NCI-H146 treated with DMSO at 0.1 percent for 48 hours (cell line): ENCODE data around the gene RAB20.
"Not testable (repeated sequence)": the region's sequence is repeated elsewhere in the genome, so short reads cannot be mapped to it uniquely, and the experiment has no call there.

ENCODE experiments used
- DNase-seq: peaks from one replicate; lab custom pipeline; 2025; ENCODE audit not compliant: unreplicated experiment; lab: John Stamatoyannopoulos, UW

RAB20 gene

DNA sequence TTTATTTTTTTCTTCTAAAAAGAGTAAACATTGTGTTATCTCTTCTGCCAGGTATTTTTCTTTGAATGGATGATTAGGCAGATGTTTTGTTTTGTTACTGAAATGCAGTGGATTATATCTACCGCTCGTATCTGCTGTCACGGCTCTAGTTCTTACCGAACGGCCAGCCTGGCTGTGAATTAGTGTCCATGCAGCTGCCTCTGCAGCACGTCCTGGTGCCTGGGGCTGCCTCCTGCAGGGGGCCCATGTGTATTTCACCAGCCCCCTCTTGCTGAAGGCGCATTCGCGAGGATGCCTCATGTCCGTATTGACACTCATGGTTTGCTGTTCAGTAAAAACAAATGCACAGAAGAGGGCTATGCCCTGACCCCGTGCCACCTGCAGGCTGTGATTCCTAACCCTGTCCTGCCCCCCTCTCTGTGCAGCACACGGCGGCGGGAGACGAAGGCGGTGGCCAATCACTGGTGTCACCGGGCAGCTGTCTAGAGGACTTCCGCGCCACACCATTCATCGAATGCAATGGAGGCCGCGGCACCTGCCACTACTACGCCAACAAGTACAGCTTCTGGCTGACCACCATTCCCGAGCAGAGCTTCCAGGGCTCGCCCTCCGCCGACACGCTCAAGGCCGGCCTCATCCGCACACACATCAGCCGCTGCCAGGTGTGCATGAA, 49.9 kb downstream of the RAB20 start:
- no peak for DNase-seq

DNA sequence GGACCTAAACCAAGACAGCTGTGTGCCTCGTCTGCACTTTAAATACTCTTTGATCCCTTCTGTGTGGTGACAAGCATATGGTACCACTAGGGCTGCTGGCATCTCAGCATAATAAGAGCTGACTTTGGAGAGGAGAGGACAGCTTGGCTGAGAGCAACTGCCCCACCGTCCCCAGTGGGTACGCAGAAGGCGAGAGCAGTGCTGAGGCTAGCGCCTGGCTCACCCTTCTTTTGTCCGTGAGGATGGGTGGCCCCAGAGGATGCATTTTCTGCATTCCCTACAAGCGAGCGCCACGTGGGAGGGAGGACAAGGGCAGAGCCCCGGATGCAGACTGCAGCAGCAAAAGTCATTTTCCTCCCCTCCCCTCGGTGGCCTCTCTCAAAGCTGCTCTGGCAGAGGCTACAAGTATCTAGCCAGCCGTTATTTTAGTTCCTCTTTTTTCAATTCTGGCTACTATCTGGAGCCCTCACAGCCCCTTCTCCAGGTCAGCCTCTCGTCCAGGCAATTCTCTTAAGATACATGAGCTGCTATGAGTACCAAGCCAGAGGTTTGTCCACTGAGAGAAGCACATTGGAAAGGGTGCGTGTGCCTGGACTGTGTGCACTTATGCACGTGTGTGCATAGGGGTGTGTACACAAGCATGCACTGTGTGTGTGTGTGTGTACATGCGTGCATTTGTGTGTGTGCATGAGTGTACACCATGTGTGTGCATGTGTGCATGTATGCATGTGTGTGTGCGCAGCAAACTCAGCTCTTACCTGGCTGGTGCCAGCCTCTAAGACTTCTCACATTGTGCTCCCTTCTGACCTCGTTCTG, 51.3 kb downstream of the RAB20 start:
- DNase-seq: no peak

DNA sequence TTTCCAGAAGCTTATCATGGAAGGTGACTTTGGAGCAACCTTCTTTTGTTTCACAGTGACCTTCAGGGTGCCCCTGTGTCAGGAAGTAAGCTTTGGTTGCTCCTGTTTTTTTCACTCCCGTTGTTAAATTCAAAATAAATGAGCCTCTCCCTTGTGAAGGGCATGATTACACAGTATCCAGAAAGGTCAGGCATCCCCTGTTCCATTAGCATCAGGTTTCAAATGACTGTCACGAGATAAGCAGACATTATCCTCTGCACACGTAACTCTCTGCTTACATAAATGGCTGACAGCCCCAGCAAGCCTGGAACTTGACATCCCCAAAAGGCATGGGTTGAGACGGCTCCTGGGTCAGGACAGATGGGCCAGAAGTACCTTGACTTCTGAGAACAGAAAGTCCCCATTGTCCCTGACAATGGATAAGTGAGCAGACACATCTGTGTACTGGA, 52.0 kb downstream of the RAB20 start:
- peak; percentile 77 for DNase-seq

DNA sequence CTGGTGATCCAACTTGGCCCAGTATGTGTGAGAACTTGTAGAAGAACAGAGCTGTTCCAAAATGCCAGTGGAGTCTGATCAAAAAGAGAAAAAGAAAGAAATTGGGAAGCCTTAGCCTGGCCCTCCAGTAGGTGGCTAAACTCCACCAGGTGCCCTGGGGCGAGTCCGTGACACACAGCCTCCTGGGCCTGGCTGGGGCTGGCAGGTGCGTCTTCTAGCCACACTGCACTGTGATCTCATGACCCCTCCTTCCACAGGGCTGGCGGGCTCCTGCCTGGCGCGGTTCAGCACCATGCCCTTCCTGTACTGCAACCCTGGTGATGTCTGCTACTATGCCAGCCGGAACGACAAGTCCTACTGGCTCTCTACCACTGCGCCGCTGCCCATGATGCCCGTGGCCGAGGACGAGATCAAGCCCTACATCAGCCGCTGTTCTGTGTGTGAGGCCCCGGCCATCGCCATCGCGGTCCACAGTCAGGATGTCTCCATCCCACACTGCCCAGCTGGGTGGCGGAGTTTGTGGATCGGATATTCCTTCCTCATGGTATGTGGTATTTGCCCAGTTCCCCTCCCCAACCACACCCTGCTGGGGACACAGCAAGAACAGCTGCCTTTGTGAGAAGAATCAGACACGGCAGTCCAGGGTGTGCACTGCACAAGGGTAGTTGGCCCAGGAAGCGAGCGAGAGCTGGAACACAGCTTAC, 53.7 kb downstream of the RAB20 start:
- no peak for DNase-seq

DNA sequence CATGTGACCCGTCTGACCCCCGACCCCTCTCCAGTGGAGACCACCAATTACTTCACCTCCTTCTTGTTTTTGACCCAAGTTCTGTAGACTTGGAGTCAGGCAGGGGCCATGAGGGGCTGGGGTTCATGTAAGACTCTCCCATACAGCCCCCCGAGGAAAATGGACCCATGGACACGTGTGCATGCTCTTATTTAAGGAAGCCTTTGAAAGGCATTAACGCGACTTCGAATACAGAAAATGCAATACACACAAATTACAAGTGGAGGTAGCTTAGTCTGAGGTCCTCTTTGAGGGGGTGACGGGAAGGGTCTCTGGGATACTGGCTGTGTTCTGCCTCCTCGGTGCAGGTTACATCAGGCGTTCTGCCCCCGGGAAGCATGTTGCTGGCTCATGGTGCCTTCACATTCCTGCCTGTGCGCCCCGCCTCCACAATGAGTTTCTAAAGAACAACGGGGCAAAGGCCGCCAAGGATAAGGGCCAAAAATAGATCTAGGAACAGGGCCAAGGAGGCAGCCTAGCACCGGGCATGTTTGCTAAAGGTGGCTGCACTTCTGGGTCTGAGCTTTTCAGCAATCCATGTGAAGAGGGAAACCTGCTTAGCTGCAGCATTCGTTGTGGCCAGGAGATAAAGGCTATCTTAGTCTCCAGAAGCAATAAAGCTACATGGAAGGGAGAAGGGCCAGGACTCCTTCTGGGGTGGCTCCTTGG, 54.5 kb downstream of the RAB20 start:
- no peak for DNase-seq

DNA sequence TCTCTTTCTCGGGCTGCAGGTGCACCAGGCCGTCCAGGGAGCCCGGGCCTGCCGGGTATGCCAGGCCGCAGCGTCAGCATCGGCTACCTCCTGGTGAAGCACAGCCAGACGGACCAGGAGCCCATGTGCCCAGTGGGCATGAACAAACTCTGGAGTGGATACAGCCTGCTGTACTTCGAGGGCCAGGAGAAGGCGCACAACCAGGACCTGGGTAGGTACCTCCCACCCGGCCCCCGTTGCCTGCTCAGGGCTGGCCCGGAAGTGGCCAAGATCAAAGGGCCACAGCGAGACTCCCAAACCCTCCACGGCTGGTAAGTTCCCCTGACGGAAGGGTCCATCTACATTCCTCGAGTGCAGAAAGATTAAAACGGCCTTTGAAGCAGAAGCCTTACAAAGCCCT, 55.1 kb downstream of the RAB20 start:
- DNase-seq: no peak

DNA sequence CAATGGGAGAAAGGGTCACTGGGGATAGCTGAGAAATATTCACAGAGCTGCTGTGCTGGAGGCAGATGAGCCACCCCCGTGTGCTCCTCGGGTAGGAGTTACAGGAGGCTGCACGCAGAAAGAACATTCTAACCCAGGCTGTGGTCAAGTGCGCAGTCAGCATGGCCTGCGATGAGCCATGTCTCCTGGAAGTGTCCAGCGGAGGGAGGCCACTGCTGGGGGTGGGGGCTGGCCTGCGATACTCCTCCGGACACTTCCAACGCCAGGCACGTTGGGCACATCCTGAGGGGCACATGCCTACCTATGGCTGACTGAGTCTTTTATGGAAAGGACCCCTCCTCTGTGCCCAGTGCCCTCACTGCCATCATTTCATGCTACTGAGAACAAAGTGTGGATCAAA, 55.9 kb downstream of the RAB20 start:
- DNase-seq: no peak

DNA sequence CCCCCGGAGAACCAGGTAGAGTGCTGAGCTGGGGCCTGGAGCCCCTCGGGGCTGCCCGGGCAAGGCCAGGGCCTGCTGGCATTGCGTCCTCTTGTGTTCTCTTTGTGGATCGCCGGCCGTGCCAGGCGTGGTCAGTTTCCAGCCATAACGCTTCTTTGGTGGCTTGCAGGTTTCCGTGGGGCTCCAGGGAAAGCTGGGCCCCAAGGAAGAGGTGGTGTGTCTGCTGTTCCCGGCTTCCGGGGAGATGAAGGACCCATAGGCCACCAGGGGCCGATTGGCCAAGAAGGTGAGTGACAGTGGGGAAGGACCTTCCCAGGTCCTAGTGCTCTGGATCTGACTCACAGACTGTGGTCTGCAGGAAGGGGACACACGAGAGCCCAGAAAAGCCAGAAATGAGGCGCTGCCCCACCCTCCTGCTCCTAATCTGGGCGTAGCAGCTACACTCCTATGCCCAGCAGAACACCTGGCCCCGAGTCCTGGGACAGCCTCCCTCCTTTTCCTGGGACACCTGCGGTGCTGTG, 57.5 kb downstream of the RAB20 start:
- no peak for DNase-seq

DNA sequence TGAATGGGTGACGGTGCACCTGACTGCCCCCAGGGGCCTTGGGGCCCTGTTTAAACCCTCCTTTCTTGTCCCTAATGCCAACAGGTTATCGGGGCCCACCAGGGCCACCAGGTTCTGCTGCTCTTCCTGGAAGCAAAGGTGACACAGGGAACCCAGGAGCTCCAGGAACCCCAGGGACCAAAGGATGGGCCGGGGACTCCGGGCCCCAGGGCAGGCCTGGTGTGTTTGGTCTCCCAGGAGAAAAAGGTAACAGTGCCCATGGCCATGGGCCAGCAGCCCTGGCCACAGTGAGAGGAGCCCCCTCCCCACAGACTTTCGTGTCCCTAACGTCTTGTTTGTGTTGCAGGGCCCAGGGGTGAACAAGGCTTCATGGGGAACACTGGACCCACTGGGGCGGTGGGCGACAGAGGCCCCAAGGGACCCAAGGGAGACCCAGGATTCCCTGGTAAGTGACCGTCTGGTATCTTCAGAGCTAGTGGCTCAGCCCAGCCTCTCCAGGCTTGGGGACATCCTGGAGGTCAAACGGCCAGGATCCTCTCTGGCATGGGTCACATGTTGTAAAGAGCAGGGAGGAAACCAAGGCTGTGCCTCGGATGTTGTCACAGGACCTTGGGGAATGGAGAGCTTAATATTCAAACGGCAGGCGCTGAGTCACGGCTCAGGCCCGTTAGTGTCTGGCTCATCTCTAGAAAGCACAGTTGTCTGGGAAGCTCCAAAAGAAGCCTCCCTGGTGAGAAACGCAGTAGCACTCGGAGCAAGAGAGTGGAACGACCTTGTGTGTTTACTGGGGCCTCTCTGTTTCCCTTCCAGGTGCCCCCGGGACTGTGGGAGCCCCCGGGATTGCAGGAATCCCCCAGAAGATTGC, 58.3 kb downstream of the RAB20 start:
- no peak for DNase-seq

DNA sequence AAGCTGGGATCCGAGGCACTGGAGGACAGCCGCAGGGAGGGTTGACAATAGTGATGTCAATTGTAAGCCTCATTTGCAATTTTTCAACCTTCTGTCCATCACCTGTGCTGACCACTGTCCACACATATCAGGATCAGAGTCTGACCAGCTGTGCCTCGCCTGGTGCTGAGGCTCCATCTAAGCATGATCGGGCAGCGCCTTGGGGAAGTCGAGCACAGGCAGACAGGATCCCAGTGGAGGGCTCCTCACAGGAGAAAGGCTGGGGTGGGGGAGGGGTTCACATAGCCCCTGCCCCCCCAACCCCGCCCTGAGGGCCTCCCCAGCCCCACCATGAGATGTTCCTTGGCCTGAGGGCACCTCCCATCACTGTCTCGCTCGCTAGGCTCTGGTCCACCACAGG, 60.3 kb downstream of the RAB20 start:
- DNase-seq: no peak

DNA sequence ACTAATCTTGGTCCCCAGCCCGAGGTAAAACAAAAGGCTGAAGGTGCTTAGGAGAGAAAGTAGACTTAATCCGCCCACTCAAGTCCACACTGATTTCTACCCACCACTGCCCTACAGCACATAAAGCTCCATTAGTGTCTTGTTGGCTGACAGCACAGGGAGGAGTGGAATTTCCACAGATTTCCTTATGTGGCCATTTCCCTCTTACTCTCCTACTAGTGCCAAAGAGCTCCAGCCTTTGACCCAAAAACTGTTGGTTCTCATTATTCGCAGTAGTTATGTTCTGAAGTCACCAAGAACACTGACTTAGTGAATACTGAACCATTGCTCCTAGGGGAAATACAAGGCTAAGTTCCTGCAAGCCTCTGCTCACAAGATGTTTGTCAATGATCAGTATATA, 61.2 kb downstream of the RAB20 start:
- no peak for DNase-seq

DNA sequence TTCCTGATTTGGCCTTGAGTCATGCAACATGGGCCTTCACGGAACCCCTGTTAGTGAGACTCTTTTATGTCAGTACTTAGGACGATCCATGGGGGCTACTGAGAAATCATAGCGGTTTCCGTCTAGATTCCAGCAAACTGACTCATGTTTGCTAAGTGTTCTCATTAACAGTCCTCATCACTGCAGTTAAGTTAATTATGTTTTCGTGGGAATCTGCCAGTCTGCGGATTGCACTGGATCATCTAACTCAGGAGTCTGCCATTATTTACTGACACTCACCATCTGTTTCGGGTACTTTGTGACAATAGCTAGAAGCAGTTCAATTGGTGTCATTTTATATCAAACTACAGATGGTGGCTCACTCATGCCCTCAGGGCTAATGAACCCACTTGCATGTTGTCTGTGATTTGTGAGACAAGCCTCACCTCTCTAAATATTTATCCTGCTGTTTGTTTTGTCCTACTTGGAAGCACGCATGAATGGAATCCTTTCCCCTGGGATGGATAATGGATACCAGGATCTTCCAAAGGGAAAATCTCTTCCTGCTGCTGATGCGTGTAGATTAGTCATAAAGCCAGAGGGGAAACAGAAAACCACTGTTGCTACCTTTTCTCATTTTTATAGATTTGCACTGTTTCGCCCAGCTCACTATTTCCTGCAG, 61.8 kb downstream of the RAB20 start:
- peak; percentile 96 for DNase-seq

DNA sequence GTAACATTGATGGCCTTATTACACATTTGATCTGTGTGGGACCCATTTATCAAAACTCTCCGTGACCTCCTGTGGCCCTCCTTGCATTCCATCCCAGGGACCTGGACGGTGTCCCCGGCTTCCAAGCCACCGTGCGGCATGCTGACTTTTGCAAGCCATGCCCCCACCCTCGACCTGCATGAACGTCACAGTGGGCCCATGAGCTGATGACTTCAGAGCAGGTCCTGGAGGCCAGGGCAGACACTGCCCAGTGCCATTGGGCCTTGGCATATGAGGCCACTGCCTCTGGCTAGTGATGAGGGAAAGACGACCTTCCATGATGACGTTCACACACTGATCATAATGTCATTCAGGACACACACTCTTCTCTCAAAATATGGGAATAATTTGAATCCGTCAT, 62.8 kb downstream of the RAB20 start:
- DNase-seq: no peak

DNA sequence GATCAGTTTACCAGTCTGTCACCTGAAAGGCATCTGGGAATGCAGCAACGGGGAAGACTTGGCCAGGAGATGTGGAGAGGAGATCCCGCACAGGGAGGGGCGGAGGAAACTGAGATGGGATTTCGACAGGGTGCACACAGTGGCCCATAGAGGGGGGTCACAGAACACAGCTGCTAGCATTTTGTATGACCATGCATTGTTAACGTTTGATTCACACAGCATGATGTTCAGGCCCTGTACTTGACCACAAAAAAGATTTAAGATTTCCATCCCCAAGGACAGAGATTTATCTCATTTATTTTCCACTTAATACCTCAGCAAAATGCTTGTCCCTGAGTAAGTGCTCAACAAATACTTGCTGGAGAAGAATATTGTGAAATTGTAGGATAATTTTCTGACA, 63.2 kb downstream of the RAB20 start:
- no peak for DNase-seq

DNA sequence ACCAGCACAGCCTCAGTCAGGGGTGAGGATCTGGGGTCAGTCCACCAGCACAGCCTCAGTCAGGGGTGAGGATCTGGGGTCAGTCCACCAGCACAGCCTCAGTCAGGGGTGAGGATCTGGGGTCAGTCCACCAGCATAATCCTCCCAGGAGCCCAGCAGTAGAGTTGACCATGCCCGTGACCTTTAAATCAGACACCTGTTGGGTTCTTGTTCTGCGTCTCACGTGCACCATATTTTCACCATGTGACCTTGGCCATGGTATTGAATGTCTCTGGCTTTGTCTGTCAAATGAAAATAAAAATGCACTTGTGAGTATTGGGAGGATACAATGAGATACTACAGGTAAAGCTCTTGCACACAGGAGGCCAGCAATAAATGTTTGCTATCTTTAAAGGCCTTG, 63.6 kb downstream of the RAB20 start:
- not testable (repeated sequence) for DNase-seq

DNA sequence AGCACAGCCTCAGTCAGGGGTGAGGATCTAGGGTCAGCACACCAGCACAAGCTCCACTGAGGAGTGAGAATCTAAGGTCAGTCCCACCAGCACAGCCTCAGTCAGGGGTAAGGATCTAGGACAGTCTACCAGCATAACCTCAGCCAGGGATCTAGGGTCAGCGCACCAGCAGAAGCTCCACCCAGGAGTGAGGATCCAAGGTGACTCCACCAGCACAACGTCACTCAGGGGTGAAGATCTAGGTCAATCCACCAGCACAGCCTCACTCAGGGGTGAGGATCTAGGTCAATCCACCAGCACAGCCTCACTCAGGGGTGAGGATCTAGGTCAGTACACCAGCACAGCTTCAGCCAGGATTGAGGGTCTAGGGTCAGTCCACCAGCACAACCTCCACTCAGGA, 64.5 kb downstream of the RAB20 start:
- no peak for DNase-seq

DNA sequence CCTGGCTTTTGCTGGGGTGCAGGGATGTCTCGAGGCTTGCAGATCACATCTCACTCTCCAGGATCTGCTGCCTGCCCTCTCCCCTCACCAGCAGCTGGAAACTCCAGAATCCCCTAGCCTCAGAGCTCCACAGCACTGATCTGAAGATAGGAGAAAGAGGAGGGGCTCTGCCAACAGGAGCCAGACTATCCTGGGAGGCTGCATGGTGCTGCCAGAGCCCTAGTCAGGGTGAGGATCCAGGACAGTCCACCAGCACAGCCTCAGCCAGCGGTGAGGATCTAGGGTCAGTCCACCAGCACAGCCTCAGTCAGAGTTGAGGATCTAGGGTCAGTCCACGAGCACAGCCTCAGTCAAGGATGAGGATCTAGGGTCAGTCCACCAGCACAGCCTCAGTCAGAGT, 65.2 kb downstream of the RAB20 start:
- DNase-seq: no peak

DNA sequence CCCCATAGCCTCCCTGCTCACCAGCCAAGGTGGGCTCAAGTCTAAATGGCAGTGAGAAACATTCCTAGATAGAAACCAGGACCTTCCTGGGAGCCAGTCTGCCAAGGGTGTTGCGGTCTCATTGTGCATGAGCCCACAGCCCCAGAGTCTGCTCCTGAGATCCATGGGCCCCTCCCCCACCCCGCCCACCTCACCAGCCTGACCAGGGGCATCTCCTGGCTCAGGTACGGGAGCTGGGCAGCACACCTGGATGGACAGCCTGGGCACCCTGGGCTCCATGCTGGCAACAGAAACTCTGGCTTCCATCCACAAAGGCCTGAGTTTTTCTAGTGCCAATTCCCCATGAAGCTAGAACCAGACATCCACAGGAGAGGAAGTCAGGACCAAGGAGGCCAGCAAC, 65.6 kb downstream of the RAB20 start:
- no peak for DNase-seq

DNA sequence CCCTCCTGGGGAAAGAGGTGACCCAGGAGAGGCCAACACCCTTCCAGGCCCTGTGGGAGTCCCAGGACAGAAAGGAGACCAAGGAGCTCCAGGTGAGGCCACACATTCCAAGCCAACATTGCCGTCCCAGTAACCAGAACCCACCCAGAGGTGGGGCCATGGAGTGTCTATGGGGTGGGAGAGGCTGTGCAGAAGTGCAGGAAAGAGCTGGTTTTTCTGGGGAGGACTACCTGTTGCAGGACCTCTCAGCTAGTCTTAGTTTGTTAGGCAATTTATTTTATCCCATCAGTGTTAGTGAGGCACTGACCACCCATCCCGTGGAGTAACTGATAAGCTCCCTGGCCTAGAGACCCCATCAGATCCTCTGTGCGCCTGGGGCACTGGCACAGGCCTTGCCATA, 66.1 kb downstream of the RAB20 start:
- DNase-seq: no peak

DNA sequence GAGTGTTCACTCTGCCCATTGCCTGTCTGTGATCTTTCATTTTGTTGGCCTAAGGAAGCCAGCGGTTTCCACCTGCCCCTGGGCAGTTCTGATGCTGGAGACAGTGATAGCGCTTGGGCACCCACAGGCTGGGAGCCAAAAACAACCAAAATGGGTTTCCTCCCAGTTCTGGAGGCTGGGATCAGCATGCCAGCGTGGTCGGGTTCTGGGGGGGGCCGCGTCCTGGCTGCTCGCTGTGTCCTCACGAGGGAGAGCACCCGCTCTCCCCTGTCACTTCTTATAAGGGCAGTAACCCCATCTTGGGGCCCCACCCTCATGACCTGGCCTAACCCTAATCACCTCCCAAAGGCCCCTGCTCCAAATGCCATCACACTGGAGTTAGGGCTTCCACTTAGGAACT, 67.9 kb downstream of the RAB20 start:
- DNase-seq: no peak
